HepG2 (cell line): ENCODE data around the gene HPS3. TPM values are rescaled to one million over a fixed set of nuclear protein-coding genes. Genes with fewer than 3 reads are reported as not detected.

ENCODE experiments used
- FOXK1 ChIP-seq: sonication (generic); formaldehyde crosslinking; IDR thresholded peaks from 2 replicates; pipeline ENCODE4 v1.4.0; 2020; ENCODE audit warnings: low read depth, missing genetic modification reagents, borderline replicate concordance
- FOXK2 ChIP-seq: fragments of 450-650 bp; IDR thresholded peaks from 2 replicates; pipeline ENCODE4 v1.6.1; 2016
- HMG20A ChIP-seq: IDR thresholded peaks from 2 replicates; pipeline ENCODE4 v1.6.1; 2016; ENCODE audit warnings: borderline replicate concordance
- MEIS2 ChIP-seq: sonication (generic); formaldehyde crosslinking; IDR thresholded peaks from 2 replicates; pipeline ENCODE4 v1.9.0; 2021; ENCODE audit warnings: mild to moderate bottlenecking, missing genetic modification reagents
- MIXL1 ChIP-seq: IDR thresholded peaks from 2 replicates; pipeline ENCODE4 v1.6.1; 2016
- NR2F6 ChIP-seq, 2 experiments: IDR thresholded peaks; 2 replicates each; pipeline ENCODE4 v1.6.1; 2016; ENCODE audit warnings: antibody characterized with exemption in 1 of 2, mild to moderate bottlenecking in 1 of 2
- RARA ChIP-seq: IDR thresholded peaks from 2 replicates; pipeline ENCODE4 v1.6.1; 2016; ENCODE audit warnings: missing genetic modification reagents, missing compliant biosample characterization
- RBFOX2 ChIP-seq: fragments of 200-400 bp; formaldehyde crosslinking; IDR thresholded peaks from 2 replicates; pipeline ENCODE4 v1.6.1; 2017; ENCODE audit warnings: low read depth, mild to moderate bottlenecking, low read length
- RERE ChIP-seq: IDR thresholded peaks from 2 replicates; pipeline ENCODE4 v1.6.1; 2016; ENCODE audit warnings: low read depth, missing genetic modification reagents, missing compliant biosample characterization
- RFX3 ChIP-seq: IDR thresholded peaks from 2 replicates; pipeline ENCODE4 v1.6.1; 2016; ENCODE audit warnings: missing biosample characterization, missing genetic modification reagents
- SIX1 ChIP-seq: sonication (generic); formaldehyde crosslinking; IDR thresholded peaks from 2 replicates; pipeline ENCODE4 v1.4.0; 2020; ENCODE audit warnings: missing genetic modification reagents, borderline replicate concordance
- SOX5 ChIP-seq: IDR thresholded peaks from 2 replicates; pipeline ENCODE4 v1.6.1; 2016; ENCODE audit warnings: borderline replicate concordance
- TBX2 ChIP-seq: sonication (generic); formaldehyde crosslinking; IDR thresholded peaks from 2 replicates; pipeline ENCODE4 v1.5.0; 2020; ENCODE audit warnings: missing genetic modification reagents, mild to moderate bottlenecking, borderline replicate concordance
- TBX3 ChIP-seq: fragments of 450-650 bp; IDR thresholded peaks from 2 replicates; pipeline ENCODE4 v1.6.1; 2017; ENCODE audit warnings: antibody characterized with exemption, mild to moderate bottlenecking, inconsistent platforms, borderline replicate concordance
- ZBTB20 ChIP-seq: sonication (generic); formaldehyde crosslinking; IDR thresholded peaks from 2 replicates; pipeline ENCODE4 v1.8.1; 2023; ENCODE audit warnings: missing genetic modification reagents, low read depth, mild to moderate bottlenecking, borderline replicate concordance
- ZBTB42 ChIP-seq: sonication (generic); formaldehyde crosslinking; IDR thresholded peaks from 2 replicates; pipeline ENCODE4 v1.5.0; 2020; ENCODE audit warnings: mild to moderate bottlenecking, missing genetic modification reagents
- ZNF362 ChIP-seq: sonication (generic); formaldehyde crosslinking; IDR thresholded peaks from 2 replicates; pipeline ENCODE4 v1.4.0; 2020; ENCODE audit warnings: missing genetic modification reagents, mild to moderate bottlenecking, borderline replicate concordance
- ZNF607 ChIP-seq: sonication (generic); formaldehyde crosslinking; IDR thresholded peaks from 2 replicates; pipeline ENCODE4 v1.5.1; 2020; ENCODE audit warnings: missing genetic modification reagents, mild to moderate bottlenecking, borderline replicate concordance
- ZNF615 ChIP-seq: sonication (generic); formaldehyde crosslinking; IDR thresholded peaks from 2 replicates; pipeline ENCODE4 v1.5.0; 2020; ENCODE audit warnings: mild to moderate bottlenecking, missing genetic modification reagents, borderline replicate concordance
- ZNF639 ChIP-seq: conservative IDR thresholded peaks from 2 replicates; pipeline ENCODE4 v1.6.1; 2018; ENCODE audit warnings: missing genetic modification reagents
- polyA plus RNA-seq, 8 experiments: library from polyadenylated mRNA; depleted of rRNA in 3 of 8; stranded (reverse) in 7 of 8; unstranded in 1 of 8; fragments of >200 nt; fragmentation: Illumina TruSeq in 4 of 8; extraction: Trizol in 4 of 8; gene quantifications; 2 replicates each; pipeline versions ENCODE4 v1.2.1 to v1.2.3, GENCODE V29; 2011 to 2016; ENCODE audit warnings: low read depth in 4 of 8, missing spikeins in 1 of 8, mixed read lengths in 1 of 8; ENCODE audit not compliant: insufficient read depth in 1 of 8
- total RNA-seq, 5 experiments: library from RNA; depleted of rRNA; stranded (reverse); fragments of >200 nt; fragmentation: Illumina TruSeq; extraction: Trizol; gene quantifications; 2 replicates each; pipeline ENCODE4 v1.2.3, GENCODE V29; 2016; ENCODE audit warnings: low read depth in 1 of 5

HPS3 gene
- total and polyA plus RNA-seq, 2 of the 13 experiments (the other 11 are each of a cell fraction or from before 2014, with no cell fraction given): 9.5 to 18.9 TPM

- TF ChIP-seq ZNF639: no peak
- TF ChIP-seq RERE (CRISPR knock-in tag): 0 out of 2 replicates have a peak, but pooled peaks have one; percentile 25
- peak; percentile 58; the same call in 1 of the 2 replicates for TF ChIP-seq ZNF362 (CRISPR knock-in tag)
- peak; percentile 87 for TF ChIP-seq MIXL1 (CRISPR knock-in tag)
- 0 out of 2 replicates have a peak, but pooled peaks have one; percentile 25 for TF ChIP-seq SIX1 (CRISPR knock-in tag)
- peak; percentile 66; the same call in 1 of the 2 replicates for TF ChIP-seq TBX2 (CRISPR knock-in tag)
- peak; percentile 74 for TF ChIP-seq RARA (CRISPR knock-in tag)
- TF ChIP-seq ZNF615 (CRISPR knock-in tag): no peak
- peak; percentile 63 for TF ChIP-seq RBFOX2
- peak; percentile 16; the same call in 1 of the 2 replicates for TF ChIP-seq RFX3 (CRISPR knock-in tag)
- TF ChIP-seq NR2F6 (IDR thresholded peaks at IDR 0.05): peak; percentile 46; the same call in 1 of the 2 replicates
- TF ChIP-seq NR2F6 (CRISPR knock-in tag; IDR thresholded peaks at IDR 0.05): peak; percentile 59
- 0 out of 2 replicates have a peak, but pooled peaks have one; percentile 51 for TF ChIP-seq ZNF607 (CRISPR knock-in tag)
- TF ChIP-seq MEIS2 (CRISPR knock-in tag): 0 out of 2 replicates have a peak, but pooled peaks have one; percentile 30
- TF ChIP-seq ZBTB20 (CRISPR knock-in tag): peak; percentile 82; the same call in 1 of the 2 replicates
- TF ChIP-seq FOXK1 (CRISPR knock-in tag): peak; percentile 61; the same call in 1 of the 2 replicates
- TF ChIP-seq HMG20A (CRISPR knock-in tag): peak; percentile 78
- TF ChIP-seq FOXK2: no peak
- TF ChIP-seq SOX5 (CRISPR knock-in tag): peak; percentile 99
- TF ChIP-seq TBX3: peak; percentile 53; the same call in 1 of the 2 replicates
- TF ChIP-seq ZBTB42 (CRISPR knock-in tag): no peak
Measured at GRCh38 chr3:149221783-149222517, 92.5 kb downstream of the HPS3 start, which contains the start of gene CP (continued).
